Right lobe of liver (tissue), 6 donors: Measurements from ENCODE around the gene KEAP1. TPM values are rescaled to one million over a fixed set of nuclear protein-coding genes. Genes with fewer than 3 reads are reported as not detected.

ENCODE experiments used
- ATAC-seq, 4 donors: fragments of 200-7000 bp; cut with Tn5 transposase; one replicate each; pipeline ENCODE4 v1.9.1; 2020; ENCODE audit warnings: mild to moderate bottlenecking in 4 of 4, moderate library complexity in 4 of 4
- DNase-seq, 3 donors: peaks; one replicate each; pipeline ENCODE4 v3.0.0-alpha.2; 2020
- H3K27ac ChIP-seq, 3 donors: fragments of 200-600 bp; one replicate each; pipeline ENCODE4 v1.8.0; 2022
- H3K27me3 ChIP-seq, 2 donors: fragments of 200-600 bp; one replicate each; pipeline ENCODE4 v1.8.0; 2022
- H3K36me3 ChIP-seq, 4 donors: fragments of 200-600 bp; sonication (generic) in 1 of 4; one replicate each; pipeline versions ENCODE4 v1.5.1 to v1.8.0; 2017 to 2022; ENCODE audit warnings: control low read depth in 1 of 4
- H3K4me1 ChIP-seq, 4 donors: fragments of 200-600 bp; sonication (generic) in 1 of 4; one replicate each; pipeline versions ENCODE4 v1.5.1 to v1.8.0; 2017 to 2022; ENCODE audit warnings: control low read depth in 1 of 4
- H3K4me3 ChIP-seq, 3 donors: fragments of 200-600 bp; one replicate each; pipeline ENCODE4 v1.8.0; 2022
- H3K9me3 ChIP-seq, 4 donors: fragments of 200-600 bp; sonication (generic) in 1 of 4; one replicate each; pipeline versions ENCODE4 v1.5.1 to v1.8.0; 2017 to 2022; ENCODE audit warnings: control low read depth in 1 of 4
- CTCF ChIP-seq, 4 donors: fragments of 200-600 bp in 3 of 4; fragments of 450-650 bp in 1 of 4; IDR thresholded peaks; one replicate each; pipeline versions ENCODE4 v1.5.1 to v1.8.0; 2016 to 2022; ENCODE audit warnings: antibody characterized with exemption in 4 of 4, mild to moderate bottlenecking in 2 of 4
- POLR2A ChIP-seq: fragments of 450-650 bp; IDR thresholded peaks from one replicate; pipeline ENCODE4 v1.6.1; 2017; ENCODE audit warnings: antibody characterized with exemption, mild to moderate bottlenecking
- WGBS: methylation state at CpG from one replicate; pipeline ENCODE4 v1.1.6; 2018; ENCODE audit warnings: low coverage, low lambda C conversion rate; ENCODE audit not compliant: insufficient coverage; ENCODE audit errors: missing lambda C conversion rate; 5-methylcytosine and 5-hydroxymethylcytosine counted together
- intact Hi-C, 2 donors: fragments of 100-400 bp; cut with DNase I; formaldehyde crosslinking; loops; one replicate each; pipeline versions ENCODE4 v1.11.2 to v1.14.1; 2022
- total RNA-seq, 6 experiments: library from RNA; depleted of rRNA in 2 of 6; stranded (reverse); fragments of >200 nt in 2 of 6; fragmentation: NEBNext Ultra II Directional in 3 of 6; extraction: Animal tissue kit (Norgen Biotek cat#: 25700) in 3 of 6; gene quantifications; one replicate each; pipeline versions ENCODE4 v1.1.0 to v1.2.4, GENCODE V29; 2016 to 2023
- donor health status: DM: no; HTN: yes; CAD: no.
- donor health status: DM: no; HTN: no; CAD: no.
- donor health status: DM: no; HTN: no; CAD: no.
- donor health status: DM: no; HTN: yes; CAD: no.
- donor health status: DM: no; HTN: yes; CAD: no.

The KEAP1 gene
- total RNA-seq, 6 experiments from 2014 or later, result 36.7 to 60.7 (median 41.2) TPM

GRCh38 chr19:10520652-10521318 lies 17.6 kb upstream of the KEAP1 start:
- H3K27me3 ChIP-seq, result no peaks in the 10 kb centered on the region
- DNase-seq (no peak), ATAC-seq (no peak)
- no peak for TF ChIP-seq CTCF (IDR thresholded peaks at IDR 0.05)
- TF ChIP-seq POLR2A, result no peak
- no peaks in the 10 kb centered on the region for H3K36me3 ChIP-seq
- H3K27ac ChIP-seq, result no peak overlapping the region
- no peak overlapping the region for H3K4me3 ChIP-seq
- intact Hi-C loops, result no loop called here
- WGBS, result 91% methylated on average over 12 of the region's 15 CpGs
- no peaks in the 10 kb centered on the region for H3K9me3 ChIP-seq
- H3K4me1 ChIP-seq, result peaks cover 0 to 6% (median 0%) of the 10 kb centered on the region in 4 donors

- no peak overlapping the region for H3K4me3 ChIP-seq
- ATAC-seq, result no peak
- H3K4me1 ChIP-seq, result peaks cover 0 to 6% (median 0%) of the 10 kb centered on the region in 4 donors
- H3K27ac ChIP-seq, result no peak overlapping the region
- 66% methylated on average over 5 of the region's 7 CpGs for WGBS
- H3K36me3 ChIP-seq, result no peaks in the 10 kb centered on the region
- peaks cover 0 to 7% of the 10 kb centered on the region in 2 donors for H3K27me3 ChIP-seq
- no peak for TF ChIP-seq CTCF (IDR thresholded peaks at IDR 0.05)
- H3K9me3 ChIP-seq, result no peaks in the 10 kb centered on the region
- DNase-seq, result no peak
- intact Hi-C loops, result no loop called here
These were observed 16.3 kb upstream of the KEAP1 start for GRCh38 chr19:10519421-10519820.

GRCh38 chr19:10518444-10519361 lies 15.5 kb upstream of the KEAP1 start:
- TF ChIP-seq CTCF (IDR thresholded peaks at IDR 0.05) (no peak), POLR2A (no peak)
- Histone ChIP-seq H3K27ac (no peak overlapping the region), H3K27me3 (peaks cover 0 to 12% of the 10 kb centered on the region in 2 donors), H3K36me3 (no peaks in the 10 kb centered on the region), H3K9me3 (no peaks in the 10 kb centered on the region), H3K4me3 (no peak overlapping the region), H3K4me1 (peaks cover 0 to 6% (median 0%) of the 10 kb centered on the region in 4 donors)
- intact Hi-C loops, result no loop called here
- DNase-seq (no peak), ATAC-seq (peak in 2 of 4 donors; percentile 12 to 18)
- WGBS, result 0% methylated on average over 11 of the region's 33 CpGs

DNA sequence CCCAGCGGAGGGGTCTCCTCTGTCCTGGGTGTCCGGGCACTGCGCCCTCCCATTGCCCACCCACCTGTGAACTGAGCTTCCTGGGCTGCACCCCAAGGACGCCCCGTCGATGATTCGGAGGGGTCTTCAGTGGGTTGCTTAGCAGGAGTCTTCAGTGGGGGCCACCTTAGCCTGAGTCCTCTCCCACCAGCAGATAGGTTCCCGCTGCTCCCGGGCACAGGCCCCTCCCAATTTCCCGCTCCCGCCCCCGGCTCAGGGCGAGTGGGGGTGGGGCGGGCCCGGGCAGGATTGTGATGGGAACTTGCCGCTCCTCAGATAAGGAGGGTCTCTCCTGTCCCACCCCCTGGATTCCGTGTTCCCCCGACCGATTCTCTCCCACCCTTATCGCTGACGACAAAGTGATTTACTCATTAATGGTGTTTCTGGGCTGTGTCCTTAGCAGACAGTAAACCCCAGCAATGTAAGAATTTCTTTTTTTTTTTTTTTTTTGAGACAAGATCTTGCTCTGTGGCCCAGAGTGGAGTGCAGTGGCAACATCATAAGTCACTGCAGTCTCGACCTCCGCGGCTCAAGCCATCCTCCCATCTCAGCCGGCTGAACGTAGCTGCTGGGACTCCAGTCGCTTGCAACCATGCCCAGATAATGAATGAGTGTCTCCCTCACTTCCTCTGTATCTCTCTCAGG lies 14.7 kb upstream of the KEAP1 start:
- intact Hi-C loops, result no loop called here
- H3K27ac ChIP-seq, result no peak overlapping the region
- TF ChIP-seq CTCF (IDR thresholded peaks at IDR 0.05), result no peak
- DNase-seq (no peak), ATAC-seq (peak; percentile 45 to 57 (median 46))
- 3% methylated on average over 15 of the region's 27 CpGs for WGBS
- no peaks in the 10 kb centered on the region for H3K9me3 ChIP-seq
- H3K4me3 ChIP-seq, result peak overlapping the region in 2 of 3 donors; percentile 15 to 40
- no peaks in the 10 kb centered on the region for H3K36me3 ChIP-seq
- H3K27me3 ChIP-seq, result peaks cover 0 to 20% of the 10 kb centered on the region in 2 donors
- H3K4me1 ChIP-seq, result peaks cover 0 to 6% (median 0%) of the 10 kb centered on the region in 4 donors
